ENCODE results near the gene SYNPO2. TPM values are rescaled to one million over a fixed set of nuclear protein-coding genes. Genes with fewer than 3 reads are reported as not detected.
"Not testable (repeated sequence)": the region's sequence is repeated elsewhere in the genome, so short reads cannot be mapped to it uniquely, and the experiment has no call there.

Gene SYNPO2
- total RNA-seq, 1 experiment from 2014 or later, result 0.87 TPM

- ChIA-PET CTCF (no interaction called here), POLR2A (ENCODE audit: unreplicated experiment) (interaction anchor here (0.7 kb wide), 1 partner anchor 36 kb away, joined by 3 read pairs; no protein-coding TSS in a partner anchor)
- no TSS peak for BruUV-seq (replicated peaks)
- H3K9me3 ChIP-seq (ENCODE audit: insufficient read depth, low read depth), result no peaks in the 10 kb centered on the region
- TF ChIP-seq CTCF (conservative IDR thresholded peaks at IDR 0.05) (no peak), EZH2 (IDR thresholded peaks at IDR 0.05; ENCODE audit: low read depth) (no peak)
- H3K27me3 ChIP-seq (ENCODE audit: insufficient read depth, low read depth), result no peaks in the 10 kb centered on the region
- H3K9me2 ChIP-seq (ENCODE audit: insufficient read depth), result no peaks in the 10 kb centered on the region
- no peaks in the 10 kb centered on the region for H4K20me1 ChIP-seq (ENCODE audit: insufficient read depth)
- intact Hi-C loops (cut with micrococcal nuclease; ENCODE audit: unreplicated experiment), result no loop called here
- no peak overlapping the region for H3K4me3 ChIP-seq
- H3K79me2 ChIP-seq (ENCODE audit: low read depth), result no peaks in the 10 kb centered on the region
- H3K4me1 ChIP-seq (replicated peaks; ENCODE audit: insufficient read depth), result no peaks in the 10 kb centered on the region
- H2AFZ ChIP-seq, result no peak overlapping the region
- no peak overlapping the region for H3K27ac ChIP-seq
- no peaks in the 10 kb centered on the region for H3F3A ChIP-seq (ENCODE audit: insufficient read depth, low read depth)
- no peak for DNase-seq
- no peak overlapping the region for H3K4me2 ChIP-seq
- H3K36me3 ChIP-seq (ENCODE audit: low read depth), result no peaks in the 10 kb centered on the region
Measured at GRCh38 chr4:118869808-118870342, 18.8 kb upstream of the SYNPO2 start.

GRCh38 chr4:118872181-118872580, 16.5 kb upstream of the SYNPO2 start:
- no peak overlapping the region for H2AFZ ChIP-seq
- H3K27ac ChIP-seq, result no peak overlapping the region
- H3K27me3 ChIP-seq (ENCODE audit: insufficient read depth, low read depth), result no peaks in the 10 kb centered on the region
- no peaks in the 10 kb centered on the region for H3K4me1 ChIP-seq (replicated peaks; ENCODE audit: insufficient read depth)
- H3K79me2 ChIP-seq (ENCODE audit: low read depth), result no peaks in the 10 kb centered on the region
- H4K20me1 ChIP-seq (ENCODE audit: insufficient read depth), result no peaks in the 10 kb centered on the region
- no peak overlapping the region for H3K4me2 ChIP-seq
- DNase-seq, result no peak
- ChIA-PET CTCF (no interaction called here), POLR2A (ENCODE audit: unreplicated experiment) (no interaction called here)
- H3F3A ChIP-seq (ENCODE audit: insufficient read depth, low read depth), result no peaks in the 10 kb centered on the region
- no TSS peak for BruUV-seq (replicated peaks)
- TF ChIP-seq EZH2 (IDR thresholded peaks at IDR 0.05; ENCODE audit: low read depth), result no peak
- TF ChIP-seq CTCF (conservative IDR thresholded peaks at IDR 0.05), result no peak
- H3K9me3 ChIP-seq (ENCODE audit: insufficient read depth, low read depth), result no peaks in the 10 kb centered on the region
- no peaks in the 10 kb centered on the region for H3K36me3 ChIP-seq (ENCODE audit: low read depth)
- intact Hi-C loops (cut with micrococcal nuclease; ENCODE audit: unreplicated experiment), result no loop called here
- H3K9me2 ChIP-seq (ENCODE audit: insufficient read depth), result no peaks in the 10 kb centered on the region
- no peak overlapping the region for H3K4me3 ChIP-seq

- Histone ChIP-seq H3K4me1 (replicated peaks; ENCODE audit: insufficient read depth) (no peaks in the 10 kb centered on the region), H3F3A (ENCODE audit: insufficient read depth, low read depth) (no peaks in the 10 kb centered on the region), H3K36me3 (ENCODE audit: low read depth) (no peaks in the 10 kb centered on the region), H3K9me2 (ENCODE audit: insufficient read depth) (no peaks in the 10 kb centered on the region), H3K4me2 (no peak overlapping the region), H3K27me3 (ENCODE audit: insufficient read depth, low read depth) (no peaks in the 10 kb centered on the region), H3K4me3 (no peak overlapping the region), H3K9me3 (ENCODE audit: insufficient read depth, low read depth) (no peaks in the 10 kb centered on the region), H3K27ac (no peak overlapping the region), H4K20me1 (ENCODE audit: insufficient read depth) (no peaks in the 10 kb centered on the region), H2AFZ (no peak overlapping the region), H3K79me2 (ENCODE audit: low read depth) (no peaks in the 10 kb centered on the region)
- TF ChIP-seq CTCF (conservative IDR thresholded peaks at IDR 0.05) (no peak), EZH2 (IDR thresholded peaks at IDR 0.05; ENCODE audit: low read depth) (no peak)
- CTCF ChIA-PET, result no interaction called here
- no peak for DNase-seq
- no TSS peak for BruUV-seq (replicated peaks)
- POLR2A ChIA-PET (ENCODE audit: unreplicated experiment), result no interaction called here
- intact Hi-C loops (cut with micrococcal nuclease; ENCODE audit: unreplicated experiment), result no loop called here
Measured at GRCh38 chr4:118877797-118878196, 10.9 kb upstream of the SYNPO2 start.

GRCh38 chr4:118878507-118878906, 10.1 kb upstream of the SYNPO2 start:
- H3K27me3 ChIP-seq (ENCODE audit: insufficient read depth, low read depth); POLR2A ChIA-PET (ENCODE audit: unreplicated experiment); CTCF ChIA-PET; H3K79me2 ChIP-seq (ENCODE audit: low read depth); DNase-seq; H2AFZ ChIP-seq; H3K36me3 ChIP-seq (ENCODE audit: low read depth); H3K4me1 ChIP-seq (replicated peaks; ENCODE audit: insufficient read depth); H3K27ac ChIP-seq; H3K4me2 ChIP-seq; H3K9me2 ChIP-seq (ENCODE audit: insufficient read depth); BruUV-seq (replicated peaks); H4K20me1 ChIP-seq (ENCODE audit: insufficient read depth); H3K9me3 ChIP-seq (ENCODE audit: insufficient read depth, low read depth); H3K4me3 ChIP-seq; H3F3A ChIP-seq (ENCODE audit: insufficient read depth, low read depth); intact Hi-C loops (cut with micrococcal nuclease; ENCODE audit: unreplicated experiment): not testable (repeated sequence)

Measured in PC-9 (cell line).